ENCODE results near the gene CTIF.

Gene CTIF

GRCh38 chr18:48762836-48763718 lies 224.2 kb downstream of the CTIF start:
- TF ChIP-seq Cebpa-rat (IDR thresholded peaks at IDR 0.05): no peak
- H3K4me1 ChIP-seq: peaks cover 29% of the 10 kb centered on the region
- H3K36me3 ChIP-seq: peaks cover 69% of the 10 kb centered on the region
- H3K4me2 ChIP-seq: no peak overlapping the region; the same call in 1 of the 2 replicates
- no peak overlapping the region for H3K27ac ChIP-seq
- H3K9ac ChIP-seq: no peak overlapping the region
- no peaks in the 10 kb centered on the region for H3K9me3 ChIP-seq
- no peaks in the 10 kb centered on the region for H4K20me1 ChIP-seq
- H3K27me3 ChIP-seq: no peaks in the 10 kb centered on the region
- H3K4me3 ChIP-seq: no peak overlapping the region

- H3K27ac ChIP-seq: no peak overlapping the region
- H4K20me1 ChIP-seq: no peaks in the 10 kb centered on the region
- H3K36me3 ChIP-seq: peaks cover 67% of the 10 kb centered on the region
- peaks cover 31% of the 10 kb centered on the region for H3K4me1 ChIP-seq
- no peaks in the 10 kb centered on the region for H3K9me3 ChIP-seq
- no peaks in the 10 kb centered on the region for H3K27me3 ChIP-seq
- no peak overlapping the region for H3K9ac ChIP-seq
- H3K4me2 ChIP-seq: peak overlapping the region; percentile 59
- TF ChIP-seq Cebpa-rat (IDR thresholded peaks at IDR 0.05): no peak
- no peak overlapping the region for H3K4me3 ChIP-seq
Observed at GRCh38 chr18:48763719-48764100, 224.9 kb downstream of the CTIF start.

- Histone ChIP-seq H3K36me3 (peaks cover 60% of the 10 kb centered on the region), H3K27ac (0 out of 2 replicates have a peak overlapping the region, but pooled peaks have one; percentile 45), H3K27me3 (no peaks in the 10 kb centered on the region), H3K4me3 (no peak overlapping the region), H3K9ac (0 out of 2 replicates have a peak overlapping the region, but pooled peaks have one; percentile 2), H3K4me2 (peak overlapping the region; percentile 59), H3K4me1 (peaks cover 44% of the 10 kb centered on the region), H4K20me1 (peaks cover 3% of the 10 kb centered on the region; the same call in 1 of the 2 replicates), H3K9me3 (no peaks in the 10 kb centered on the region)
- TF ChIP-seq Cebpa-rat (IDR thresholded peaks at IDR 0.05): no peak
Observed at GRCh38 chr18:48765053-48765452, 226.2 kb downstream of the CTIF start.

- H3K4me3 ChIP-seq: no peak overlapping the region
- H3K9me3 ChIP-seq: no peaks in the 10 kb centered on the region
- H3K4me2 ChIP-seq: no peak overlapping the region
- peaks cover 54% of the 10 kb centered on the region for H3K4me1 ChIP-seq
- no peak overlapping the region for H3K9ac ChIP-seq
- H4K20me1 ChIP-seq: peaks cover 11% of the 10 kb centered on the region; the same call in 1 of the 2 replicates
- H3K27me3 ChIP-seq: no peaks in the 10 kb centered on the region
- TF ChIP-seq Cebpa-rat (IDR thresholded peaks at IDR 0.05): no peak
- H3K27ac ChIP-seq: no peak overlapping the region
- H3K36me3 ChIP-seq: peaks cover 52% of the 10 kb centered on the region
Observed at GRCh38 chr18:48766026-48766425, 227.2 kb downstream of the CTIF start.

- H3K9ac ChIP-seq: no peak overlapping the region
- peaks cover 11% of the 10 kb centered on the region; the same call in 1 of the 2 replicates for H4K20me1 ChIP-seq
- no peaks in the 10 kb centered on the region for H3K27me3 ChIP-seq
- no peaks in the 10 kb centered on the region for H3K9me3 ChIP-seq
- no peak overlapping the region for H3K4me3 ChIP-seq
- H3K36me3 ChIP-seq: peaks cover 48% of the 10 kb centered on the region; the same call in 1 of the 2 replicates
- H3K27ac ChIP-seq: no peak overlapping the region
- TF ChIP-seq Cebpa-rat (IDR thresholded peaks at IDR 0.05): no peak
- H3K4me2 ChIP-seq: no peak overlapping the region
- peaks cover 59% of the 10 kb centered on the region for H3K4me1 ChIP-seq
Observed at GRCh38 chr18:48766487-48766886, 227.7 kb downstream of the CTIF start.

- TF ChIP-seq Cebpa-rat (IDR thresholded peaks at IDR 0.05): no peak
- Histone ChIP-seq H3K4me1 (peaks cover 66% of the 10 kb centered on the region), H3K9me3 (no peaks in the 10 kb centered on the region), H3K4me2 (no peak overlapping the region), H3K4me3 (no peak overlapping the region), H3K27ac (no peak overlapping the region), H3K27me3 (no peaks in the 10 kb centered on the region), H4K20me1 (peaks cover 11% of the 10 kb centered on the region; the same call in 1 of the 2 replicates), H3K9ac (no peak overlapping the region), H3K36me3 (peaks cover 40% of the 10 kb centered on the region; the same call in 1 of the 2 replicates)
Observed at GRCh38 chr18:48767090-48767690, 228.4 kb downstream of the CTIF start.

- no peak overlapping the region for H3K9ac ChIP-seq
- H3K27me3 ChIP-seq: no peaks in the 10 kb centered on the region
- H4K20me1 ChIP-seq: peaks cover 11% of the 10 kb centered on the region; the same call in 1 of the 2 replicates
- no peak overlapping the region for H3K27ac ChIP-seq
- peaks cover 21% of the 10 kb centered on the region; the same call in 1 of the 2 replicates for H3K36me3 ChIP-seq
- H3K4me3 ChIP-seq: no peak overlapping the region
- peaks cover 55% of the 10 kb centered on the region for H3K4me1 ChIP-seq
- no peak for TF ChIP-seq Cebpa-rat (IDR thresholded peaks at IDR 0.05)
- H3K4me2 ChIP-seq: peak overlapping the region; percentile 69
- no peaks in the 10 kb centered on the region for H3K9me3 ChIP-seq
Observed at GRCh38 chr18:48769006-48769636, 230.3 kb downstream of the CTIF start.

GRCh38 chr18:48770243-48770642 lies 231.4 kb downstream of the CTIF start:
- Histone ChIP-seq H3K9ac (no peak overlapping the region), H3K4me2 (peak overlapping the region; percentile 69), H3K9me3 (no peaks in the 10 kb centered on the region), H3K27ac (no peak overlapping the region; the same call in 1 of the 2 replicates), H3K27me3 (no peaks in the 10 kb centered on the region), H3K4me1 (peaks cover 46% of the 10 kb centered on the region), H4K20me1 (peaks cover 11% of the 10 kb centered on the region; the same call in 1 of the 2 replicates), H3K4me3 (no peak overlapping the region), H3K36me3 (peaks cover 21% of the 10 kb centered on the region; the same call in 1 of the 2 replicates)
- no peak for TF ChIP-seq Cebpa-rat (IDR thresholded peaks at IDR 0.05)

GRCh38 chr18:48771641-48772375 lies 233.0 kb downstream of the CTIF start:
- H3K4me3 ChIP-seq: no peak overlapping the region
- no peaks in the 10 kb centered on the region for H3K27me3 ChIP-seq
- peaks cover 13% of the 10 kb centered on the region; the same call in 1 of the 2 replicates for H3K36me3 ChIP-seq
- TF ChIP-seq Cebpa-rat (IDR thresholded peaks at IDR 0.05): no peak
- H3K4me2 ChIP-seq: peak overlapping the region; percentile 69
- no peak overlapping the region for H3K9ac ChIP-seq
- peaks cover 57% of the 10 kb centered on the region for H3K4me1 ChIP-seq
- peak overlapping the region; percentile 44 for H3K27ac ChIP-seq
- H3K9me3 ChIP-seq: no peaks in the 10 kb centered on the region
- H4K20me1 ChIP-seq: peaks cover 11% of the 10 kb centered on the region; the same call in 1 of the 2 replicates
